GM12864 (cell line): ENCODE data around the gene KIF1B.

ENCODE experiments used
- DNase-seq: peaks from one replicate; pipeline ENCODE4 v3.0.0-alpha.2; 2011; ENCODE audit warnings: low read depth
- H3K4me3 ChIP-seq: 2 replicates; pipeline ENCODE4 v1.5.1; 2011; ENCODE audit warnings: mild to moderate bottlenecking, low read depth, low read length, control low read depth
- CTCF ChIP-seq: IDR thresholded peaks from 2 replicates; pipeline ENCODE4 v1.5.1; 2011; ENCODE audit warnings: low read depth, mild to moderate bottlenecking, moderate library complexity, low read length, control low read depth, inconsistent platforms; ENCODE audit errors: missing control alignments

Gene KIF1B

GRCh38 chr1:10280439-10281350, 70.3 kb downstream of the KIF1B start:
- no peak overlapping the region for H3K4me3 ChIP-seq
- no peak for TF ChIP-seq CTCF
- DNase-seq: no peak

GRCh38 chr1:10283318-10283984, 73.1 kb downstream of the KIF1B start:
- DNase-seq: no peak
- no peak for TF ChIP-seq CTCF
- H3K4me3 ChIP-seq: no peak overlapping the region

- no peak overlapping the region for H3K4me3 ChIP-seq
- TF ChIP-seq CTCF: no peak
- no peak for DNase-seq
Observed at GRCh38 chr1:10286244-10286643, 75.9 kb downstream of the KIF1B start.

- no peak overlapping the region for H3K4me3 ChIP-seq
- DNase-seq: no peak
- TF ChIP-seq CTCF: no peak
Observed at GRCh38 chr1:10287023-10287645, 76.8 kb downstream of the KIF1B start.

- no peak for DNase-seq
- no peak overlapping the region for H3K4me3 ChIP-seq
- TF ChIP-seq CTCF: no peak
Observed at GRCh38 chr1:10288029-10288615, 77.8 kb downstream of the KIF1B start.

GRCh38 chr1:10291705-10292104, 81.3 kb downstream of the KIF1B start:
- TF ChIP-seq CTCF: no peak
- DNase-seq: no peak
- no peak overlapping the region for H3K4me3 ChIP-seq
